Measurements from ENCODE around the gene LRRN2.

LRRN2 gene

GRCh38 chr1:204714861-204715511 lies 29.4 kb upstream of the LRRN2 start:
- Mint-ChIP-seq H3K27ac (peak overlapping the region in 1 of 3 experiments; percentile 35), H3K27me3 (ENCODE audit: low read depth) (peaks cover 45% of the 10 kb centered on the region), H3K9me3 (peaks cover 2% of the 10 kb centered on the region), H3K4me3 (no peak overlapping the region), H3K4me1 (peaks cover 49% of the 10 kb centered on the region), H3K36me3 (ENCODE audit: low read depth) (no peaks in the 10 kb centered on the region)
- TF ChIP-seq, protein P1, sequence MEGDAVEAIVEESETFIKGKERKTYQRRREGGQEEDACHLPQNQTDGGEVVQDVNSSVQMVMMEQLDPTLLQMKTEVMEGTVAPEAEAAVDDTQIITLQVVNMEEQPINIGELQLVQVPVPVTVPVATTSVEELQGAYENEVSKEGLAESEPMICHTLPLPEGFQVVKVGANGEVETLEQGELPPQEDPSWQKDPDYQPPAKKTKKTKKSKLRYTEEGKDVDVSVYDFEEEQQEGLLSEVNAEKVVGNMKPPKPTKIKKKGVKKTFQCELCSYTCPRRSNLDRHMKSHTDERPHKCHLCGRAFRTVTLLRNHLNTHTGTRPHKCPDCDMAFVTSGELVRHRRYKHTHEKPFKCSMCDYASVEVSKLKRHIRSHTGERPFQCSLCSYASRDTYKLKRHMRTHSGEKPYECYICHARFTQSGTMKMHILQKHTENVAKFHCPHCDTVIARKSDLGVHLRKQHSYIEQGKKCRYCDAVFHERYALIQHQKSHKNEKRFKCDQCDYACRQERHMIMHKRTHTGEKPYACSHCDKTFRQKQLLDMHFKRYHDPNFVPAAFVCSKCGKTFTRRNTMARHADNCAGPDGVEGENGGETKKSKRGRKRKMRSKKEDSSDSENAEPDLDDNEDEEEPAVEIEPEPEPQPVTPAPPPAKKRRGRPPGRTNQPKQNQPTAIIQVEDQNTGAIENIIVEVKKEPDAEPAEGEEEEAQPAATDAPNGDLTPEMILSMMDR (IDR thresholded peaks at IDR 0.05; ENCODE audit: unreplicated experiment in 3 of 3): peak in 1 of 3 experiments; percentile 18

- H3K27me3 Mint-ChIP-seq (ENCODE audit: low read depth): peaks cover 52% of the 10 kb centered on the region
- TF ChIP-seq, protein P1 (IDR thresholded peaks at IDR 0.05; ENCODE audit: unreplicated experiment in 3 of 3): no peak
- H3K36me3 Mint-ChIP-seq (ENCODE audit: low read depth): no peaks in the 10 kb centered on the region
- peaks cover 2% of the 10 kb centered on the region for H3K9me3 Mint-ChIP-seq
- peaks cover 49% of the 10 kb centered on the region for H3K4me1 Mint-ChIP-seq
- peak overlapping the region in 1 of 3 experiments; percentile 35 for H3K27ac Mint-ChIP-seq
- no peak overlapping the region for H3K4me3 Mint-ChIP-seq
Observed at GRCh38 chr1:204714194-204714860, 28.8 kb upstream of the LRRN2 start.

- H3K27me3 Mint-ChIP-seq (ENCODE audit: low read depth): peaks cover 60% of the 10 kb centered on the region
- H3K36me3 Mint-ChIP-seq (ENCODE audit: low read depth): no peaks in the 10 kb centered on the region
- H3K9me3 Mint-ChIP-seq: no peaks in the 10 kb centered on the region
- H3K4me3 Mint-ChIP-seq: no peak overlapping the region
- H3K4me1 Mint-ChIP-seq: peaks cover 49% of the 10 kb centered on the region
- peak overlapping the region in 1 of 3 experiments; percentile 17 for H3K27ac Mint-ChIP-seq
- TF ChIP-seq, protein P1 (IDR thresholded peaks at IDR 0.05; ENCODE audit: unreplicated experiment in 3 of 3): no peak
Observed at GRCh38 chr1:204713541-204713940, 28.0 kb upstream of the LRRN2 start.

- H3K36me3 Mint-ChIP-seq (ENCODE audit: low read depth): no peaks in the 10 kb centered on the region
- TF ChIP-seq, protein P1 (IDR thresholded peaks at IDR 0.05; ENCODE audit: unreplicated experiment in 3 of 3): no peak
- peaks cover 63% of the 10 kb centered on the region for H3K27me3 Mint-ChIP-seq (ENCODE audit: low read depth)
- H3K4me3 Mint-ChIP-seq: no peak overlapping the region
- no peaks in the 10 kb centered on the region for H3K9me3 Mint-ChIP-seq
- peak overlapping the region in 1 of 3 experiments; percentile 17 for H3K27ac Mint-ChIP-seq
- peaks cover 49% of the 10 kb centered on the region for H3K4me1 Mint-ChIP-seq
Observed at GRCh38 chr1:204712708-204713430, 27.3 kb upstream of the LRRN2 start.

DNA sequence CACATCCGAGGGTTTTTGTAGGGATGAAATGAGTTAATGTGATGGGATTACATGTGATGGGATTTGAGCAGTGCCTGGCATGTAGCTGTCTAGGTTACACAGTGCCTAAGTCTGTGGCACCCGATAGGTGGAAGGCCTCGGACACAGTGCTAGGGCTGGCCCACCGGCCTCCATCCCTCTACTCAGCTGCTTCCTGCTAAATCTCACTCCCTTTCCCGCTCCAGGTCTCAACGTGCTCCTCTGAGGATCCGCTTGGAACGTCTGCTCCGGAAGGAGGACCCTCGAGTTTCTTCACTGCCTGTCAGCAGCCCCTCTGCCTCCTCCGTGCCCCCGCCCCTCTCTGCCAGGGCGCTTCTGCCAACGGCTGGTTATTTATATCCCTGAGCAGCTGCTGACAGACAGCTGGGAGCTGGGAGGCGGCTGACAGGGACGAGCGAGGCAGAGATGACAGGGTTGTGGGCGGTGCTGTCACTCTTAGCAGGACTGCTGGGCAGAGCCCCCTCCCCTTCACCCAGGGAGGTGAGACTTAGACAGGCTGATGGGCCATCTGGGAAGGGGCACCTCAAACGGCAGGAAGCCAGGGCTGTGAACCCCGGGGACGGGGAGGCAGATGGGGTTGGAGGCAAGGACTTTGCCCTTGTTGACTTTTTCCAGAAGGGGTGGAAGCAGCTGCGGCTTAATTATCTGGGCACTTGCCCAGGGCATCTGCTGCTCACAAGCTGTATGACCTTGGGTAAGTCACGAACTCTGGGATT lies 26.6 kb upstream of the LRRN2 start:
- Mint-ChIP-seq H3K27ac (no peak overlapping the region), H3K27me3 (ENCODE audit: low read depth) (peaks cover 66% of the 10 kb centered on the region), H3K4me3 (peak overlapping the region in 1 of 3 experiments; percentile 15), H3K36me3 (ENCODE audit: low read depth) (no peaks in the 10 kb centered on the region), H3K4me1 (peaks cover 49% of the 10 kb centered on the region), H3K9me3 (no peaks in the 10 kb centered on the region)
- TF ChIP-seq, protein P1 (IDR thresholded peaks at IDR 0.05; ENCODE audit: unreplicated experiment in 3 of 3): no peak

Measured in nephron (organoid).